ENCODE data around the gene SIL1.
"Not testable (repeated sequence)": the region's sequence is repeated elsewhere in the genome, so short reads cannot be mapped to it uniquely, and the experiment has no call there.

The SIL1 gene

DNA sequence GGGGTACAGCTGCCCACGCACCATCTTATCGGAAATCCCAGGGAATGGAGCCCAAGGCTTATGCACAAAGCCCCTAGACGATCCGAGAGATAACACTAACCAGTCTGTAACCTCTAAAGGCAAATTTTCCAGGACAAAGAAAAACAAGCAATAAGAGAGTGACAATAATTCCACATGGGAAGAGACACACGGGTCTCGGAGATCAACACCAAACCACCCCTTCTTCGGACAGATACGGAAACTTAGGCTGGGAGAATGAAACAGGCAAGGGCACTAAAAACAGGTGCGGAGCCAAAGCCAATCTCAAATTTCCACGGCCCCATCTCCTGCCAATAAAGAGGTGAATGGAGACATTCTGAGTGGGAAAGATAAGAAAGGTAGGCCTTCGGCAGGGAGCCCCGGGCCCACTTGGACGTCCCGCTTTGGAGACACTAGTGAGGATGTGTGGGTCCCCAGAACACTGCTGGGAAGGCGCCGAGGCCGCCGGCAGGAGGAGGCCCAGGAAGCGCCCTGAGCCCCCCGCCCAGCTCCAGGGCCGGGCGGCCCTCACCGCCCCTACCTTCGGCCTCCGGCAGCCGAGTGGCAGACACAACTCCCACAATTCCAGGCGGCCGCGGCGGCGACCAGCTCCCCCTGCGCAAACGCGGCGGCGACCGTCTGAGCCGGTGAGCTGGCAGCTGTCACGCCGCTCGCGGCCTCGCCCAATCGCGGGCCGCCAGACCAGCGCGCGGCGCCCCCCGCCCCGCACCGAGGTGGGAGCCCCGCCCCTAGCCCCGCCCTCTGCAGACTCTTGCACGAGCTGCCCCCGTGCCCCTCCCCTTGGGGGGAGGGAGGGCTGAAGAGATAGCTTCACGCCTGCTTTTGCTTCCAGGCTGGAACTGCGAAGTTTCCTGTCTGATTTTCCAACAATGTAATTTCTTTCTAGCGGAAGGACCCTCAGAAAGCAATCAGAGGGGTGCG is at the start of gene SIL1:
SIL1 (minus strand) TSS at position 659 of the 960 bp plus-strand sequence. CDS start 70,525 bp downstream, outside the sequence.
- peak; percentile 97 for DNase-seq

DNA sequence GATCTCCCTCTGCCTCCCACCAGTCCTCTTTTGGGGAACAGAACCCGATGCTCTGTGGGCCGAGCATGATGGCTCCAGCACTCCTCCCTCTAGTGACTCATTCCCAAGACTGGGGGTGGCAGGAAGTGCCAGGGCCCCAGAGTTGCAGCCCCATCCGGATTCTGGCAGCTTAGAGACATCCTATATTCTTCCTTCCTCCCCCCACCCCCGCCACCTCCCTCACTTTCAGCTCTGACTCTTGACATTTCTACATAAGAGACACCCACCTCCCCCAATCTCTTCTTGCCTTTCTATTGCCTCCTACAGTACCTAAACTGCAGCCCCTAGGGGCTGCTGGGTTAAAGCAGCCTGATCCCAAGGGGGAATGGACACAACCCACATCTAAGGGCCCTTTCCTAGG is 48.2 kb upstream of the SIL1 start:
- peak; percentile 10 for DNase-seq

DNA sequence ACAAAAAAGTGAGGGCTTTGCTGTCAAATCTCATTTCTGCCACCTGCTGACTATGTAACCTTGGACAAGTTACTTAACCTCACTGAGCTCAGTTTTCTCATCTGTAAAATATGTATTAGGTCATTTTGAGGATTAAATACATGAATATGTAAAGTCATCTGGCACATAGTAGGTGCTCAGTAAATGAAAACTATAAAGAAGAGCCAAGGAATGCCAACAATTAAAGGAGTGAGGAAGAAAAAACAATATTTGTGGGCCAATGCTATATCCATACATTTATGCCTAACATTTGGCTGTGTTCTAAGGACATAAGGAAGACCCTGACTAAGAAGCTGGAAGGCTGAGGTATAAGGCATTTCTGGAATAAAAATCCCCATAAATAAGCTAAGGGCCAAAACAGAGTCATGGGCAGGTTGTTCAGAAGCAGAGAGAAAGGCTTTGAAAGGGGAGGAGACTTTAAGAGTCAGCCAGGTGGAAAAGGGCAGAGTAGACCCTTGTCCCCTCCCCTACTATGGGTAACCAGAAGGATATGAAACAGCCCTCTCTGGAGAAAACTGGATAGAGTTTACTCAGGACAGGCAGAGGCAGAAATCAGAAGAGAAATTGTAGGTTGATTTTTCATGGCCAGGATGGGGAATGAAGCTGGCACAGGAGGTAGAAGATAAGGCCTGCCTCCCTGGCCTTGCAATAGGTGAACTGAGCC is 47.6 kb upstream of the SIL1 start:
- no peak for DNase-seq

DNA sequence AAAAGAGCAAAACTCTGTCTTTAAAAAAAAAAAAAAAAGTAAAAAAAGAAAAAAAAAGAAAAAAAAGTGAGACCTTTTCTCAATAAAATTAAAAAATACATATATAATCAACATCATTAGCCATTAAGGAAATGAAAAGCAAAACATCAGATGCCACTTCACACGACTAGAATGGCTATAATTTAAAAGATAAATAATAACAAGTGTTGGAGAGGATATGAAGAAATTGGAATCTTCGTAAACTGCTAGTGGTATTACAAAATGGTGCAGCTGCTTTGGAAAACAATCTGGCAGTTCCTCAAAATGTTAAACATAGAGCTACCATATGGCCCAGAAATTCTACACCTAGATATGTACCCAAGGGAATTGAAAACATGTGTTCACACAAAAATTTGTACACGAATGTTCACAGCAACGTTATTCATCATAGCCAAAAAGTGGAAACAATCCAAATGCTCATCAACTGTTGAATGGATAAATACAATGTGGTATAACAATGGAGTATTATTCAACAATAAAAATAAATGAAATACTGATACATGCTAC is 45.3 kb upstream of the SIL1 start:
- no peak for DNase-seq

DNA sequence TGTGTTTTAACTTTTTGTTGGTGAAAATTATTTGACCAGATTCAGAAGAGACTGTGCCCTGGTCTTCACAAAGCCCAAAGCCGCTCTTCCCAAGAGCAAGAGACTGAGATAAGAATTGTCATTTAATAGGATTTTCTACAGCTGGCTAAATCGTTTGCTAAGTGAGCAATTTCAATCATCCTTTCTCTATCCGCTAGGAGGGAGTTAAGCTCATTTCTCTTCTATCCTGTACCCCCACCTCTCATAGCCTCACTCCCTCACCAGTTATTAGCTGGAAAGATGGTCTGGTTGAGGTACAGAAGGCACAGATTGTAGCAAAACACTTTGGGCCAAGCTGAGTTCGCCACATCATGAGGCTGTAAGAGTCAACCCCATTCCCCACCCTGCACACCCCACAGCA is 43.0 kb upstream of the SIL1 start:
- no peak for DNase-seq

DNA sequence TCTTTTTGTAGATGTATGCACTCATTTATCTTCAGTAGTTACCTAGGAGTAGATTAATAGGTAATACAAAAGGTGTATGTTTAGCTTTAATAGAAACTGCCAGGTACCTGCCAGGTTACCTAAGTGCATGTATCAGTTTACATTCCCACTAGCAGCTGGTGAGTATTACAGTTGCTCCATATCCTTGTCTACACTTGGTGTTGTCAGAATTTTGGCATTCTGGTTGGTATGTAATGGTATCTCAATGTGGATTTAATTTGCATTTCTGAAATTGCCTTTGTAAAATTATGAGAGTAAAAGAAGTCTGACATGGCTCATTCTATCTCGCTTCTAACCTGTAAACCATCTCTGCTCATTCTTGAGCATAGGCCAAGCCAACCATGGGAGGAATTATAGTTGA is 38.3 kb upstream of the SIL1 start:
- DNase-seq: no peak

DNA sequence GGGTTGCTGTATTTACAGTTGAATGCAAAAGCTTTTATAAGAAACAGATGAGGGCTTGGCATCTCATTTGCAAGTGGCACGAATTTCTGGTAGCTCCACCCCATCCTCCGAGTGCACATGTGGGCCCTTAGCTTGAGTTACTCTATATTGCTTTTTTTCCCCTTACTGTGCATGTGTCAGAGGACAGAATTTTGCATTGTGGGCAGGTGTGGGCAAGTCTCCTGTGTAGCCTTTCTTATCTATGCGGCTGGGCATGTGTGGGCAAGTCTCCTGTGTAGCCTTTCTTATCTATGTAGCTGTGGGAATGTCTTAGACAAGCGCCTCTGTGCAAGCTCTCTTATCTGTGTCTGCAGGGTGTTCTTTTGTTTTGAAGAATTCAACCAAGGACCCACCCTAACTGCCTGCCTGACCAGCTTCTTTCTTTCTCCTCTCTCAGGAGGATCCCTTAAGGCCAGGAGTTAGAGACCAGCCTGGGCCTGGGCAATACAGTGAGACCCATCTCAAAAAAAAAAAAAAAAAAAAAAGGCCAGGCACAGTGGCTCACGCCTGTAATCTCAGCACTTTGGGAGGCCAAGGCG is 34.1 kb upstream of the SIL1 start:
- no peak for DNase-seq

DNA sequence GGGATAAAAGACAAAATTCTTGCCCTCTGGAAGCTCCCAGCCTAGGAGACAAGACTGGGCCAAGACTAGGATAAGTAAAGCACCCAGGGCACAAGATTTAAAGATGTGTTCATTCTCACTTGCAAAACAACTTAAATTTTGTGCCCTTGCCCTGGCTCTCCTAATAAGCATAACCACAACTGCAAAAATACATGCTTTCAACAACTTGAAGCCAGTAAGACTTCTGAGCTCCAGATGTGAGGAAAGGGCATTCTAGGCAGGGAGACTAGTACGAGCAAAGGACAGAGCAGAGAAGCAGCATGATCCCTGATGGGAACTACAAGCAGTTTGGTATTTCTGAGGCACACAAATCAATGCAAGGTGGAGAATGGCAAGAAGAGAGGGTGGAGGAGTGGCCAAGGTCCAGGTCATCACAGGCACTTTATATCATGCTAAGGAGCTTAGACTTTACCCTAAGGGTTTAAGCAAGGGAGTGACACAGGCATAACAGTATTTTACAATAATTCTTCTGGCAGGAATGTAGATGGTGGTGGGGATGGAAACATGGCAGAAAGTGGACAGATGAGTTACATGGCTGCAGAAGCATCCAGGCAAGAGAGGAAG is 30.1 kb upstream of the SIL1 start:
- no peak for DNase-seq

DNA sequence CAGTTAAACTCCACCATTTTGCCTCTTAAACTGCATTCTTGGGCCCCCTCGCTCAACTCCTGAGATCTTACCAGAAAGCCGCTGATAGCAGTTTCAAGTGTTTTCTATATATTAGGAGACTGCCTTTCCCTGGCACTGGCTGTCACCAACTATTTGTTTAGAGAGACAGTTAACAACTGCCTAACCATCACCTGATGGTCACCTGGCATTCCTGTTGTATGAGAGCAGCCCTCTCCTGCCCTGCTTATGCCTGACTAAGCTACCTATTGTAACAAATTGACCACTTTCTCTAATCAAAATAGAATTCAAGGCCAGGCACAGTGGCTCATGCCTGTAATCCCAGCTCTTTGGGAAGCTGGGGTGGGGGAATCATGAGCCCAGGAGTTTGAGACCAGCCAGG is 28.0 kb upstream of the SIL1 start:
- no peak for DNase-seq

DNA sequence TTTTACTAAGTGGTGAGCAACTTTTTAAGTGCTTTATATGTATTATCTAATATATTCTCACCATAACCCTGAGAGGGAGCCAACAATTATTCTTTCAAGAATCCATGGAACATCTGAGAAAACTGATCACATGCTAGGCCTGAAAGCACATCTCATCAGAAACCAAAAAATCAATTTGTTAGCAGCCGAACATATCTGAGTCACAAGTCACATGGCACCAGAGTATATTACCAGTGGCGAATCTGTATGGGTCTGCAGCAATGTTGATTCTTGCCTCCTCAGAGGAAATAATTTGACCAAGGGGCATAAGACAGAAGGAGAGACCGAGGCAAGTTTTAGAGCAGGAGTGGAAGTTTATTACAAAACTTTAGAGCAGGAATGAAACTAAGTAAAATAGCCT is 25.3 kb upstream of the SIL1 start:
- DNase-seq: no peak

DNA sequence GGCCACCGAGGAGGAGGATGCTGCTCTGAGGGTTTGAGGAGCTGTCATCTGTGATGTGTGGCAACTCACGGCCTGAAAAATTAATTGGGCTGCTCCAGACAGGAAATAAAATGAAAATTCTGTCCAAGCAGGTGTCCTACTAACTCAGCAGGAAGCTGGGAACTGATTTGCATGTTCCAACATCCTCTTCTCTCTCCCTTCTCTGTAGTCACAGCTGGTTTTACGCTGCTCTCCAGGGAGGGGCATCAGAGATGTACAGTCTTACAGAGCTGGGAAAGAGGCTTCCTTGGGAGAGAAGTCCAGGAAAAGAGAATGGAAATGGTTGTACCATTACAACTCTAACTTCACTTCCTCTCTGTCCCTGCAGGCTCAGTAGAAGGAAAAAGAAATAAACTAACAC is 24.2 kb upstream of the SIL1 start:
- DNase-seq: no peak

DNA sequence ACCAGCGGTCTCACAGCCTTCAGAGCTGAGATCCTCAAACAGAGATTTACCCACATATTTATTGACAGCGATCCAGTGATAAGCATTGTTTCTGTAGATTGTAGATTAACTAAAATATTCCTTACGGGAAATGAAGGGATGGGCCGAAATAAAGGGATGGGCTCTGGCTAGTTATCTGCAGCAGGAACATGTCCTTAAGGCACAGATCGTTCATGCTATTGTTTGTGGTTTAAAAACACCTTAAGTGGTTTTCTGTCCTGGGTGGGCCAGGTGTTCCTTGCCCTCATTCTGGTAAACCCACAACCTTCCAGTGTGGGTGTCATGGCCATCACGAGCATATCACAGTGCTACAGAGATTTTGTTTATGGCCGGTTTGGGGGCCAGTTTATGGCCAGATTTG is 19.9 kb upstream of the SIL1 start:
- DNase-seq: not testable (repeated sequence)

DNA sequence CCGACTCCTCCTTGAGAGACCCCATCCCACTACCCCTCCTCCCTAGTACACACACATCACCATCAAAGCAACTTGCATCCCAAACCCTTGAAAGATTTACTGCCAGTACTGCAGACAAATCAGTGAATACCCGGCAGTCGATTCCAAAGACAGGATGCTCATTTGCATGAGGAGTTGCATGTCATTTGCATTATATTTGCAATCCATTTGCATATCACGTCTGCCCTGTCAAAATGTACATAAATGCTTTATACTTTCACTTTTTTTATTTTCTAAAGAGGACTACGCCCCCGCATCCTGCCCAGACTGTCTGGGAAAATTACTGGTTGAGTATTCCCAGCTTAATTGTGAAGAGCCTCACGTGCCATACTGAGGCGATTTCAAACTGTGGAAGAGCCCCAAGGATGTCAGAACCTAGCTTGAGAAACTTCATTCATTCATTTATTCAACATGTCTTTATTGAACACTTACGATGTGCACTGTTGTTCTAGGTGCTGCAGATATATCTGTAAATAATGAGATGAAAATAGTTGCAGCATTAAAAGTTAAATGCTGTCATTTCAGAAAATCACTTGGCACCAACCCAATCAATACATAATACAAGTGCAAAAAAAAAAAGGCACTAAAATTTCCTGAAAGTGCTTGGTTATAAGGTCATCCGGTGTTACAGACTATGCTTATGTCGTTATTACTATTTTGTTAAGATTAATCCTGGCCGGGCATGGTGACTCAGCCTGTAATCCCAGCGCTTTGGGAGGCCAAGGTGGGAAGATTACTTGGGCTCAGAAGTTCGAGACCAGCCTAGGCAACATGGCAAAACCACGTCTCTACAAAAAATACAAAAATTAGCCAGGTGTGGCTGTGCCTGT is 17.2 kb upstream of the SIL1 start:
- no peak for DNase-seq

DNA sequence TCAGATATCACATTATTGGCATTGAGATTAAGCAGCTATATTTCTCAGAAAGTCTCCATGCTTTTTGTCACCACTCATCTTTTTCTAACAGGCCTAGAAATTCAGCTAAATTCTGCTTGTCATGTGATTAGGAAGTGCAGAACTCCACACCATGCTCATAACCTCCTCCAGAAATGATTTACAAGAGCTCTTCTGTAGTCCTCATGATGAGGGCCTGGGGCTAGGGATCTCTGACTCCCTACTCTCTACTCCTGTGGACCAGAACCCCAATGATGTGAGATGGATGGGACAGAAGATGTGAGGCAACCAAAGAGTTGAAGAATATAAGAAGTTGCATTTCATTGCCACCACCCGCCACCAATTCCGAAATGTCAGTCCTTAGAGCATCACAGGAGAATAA is 16.5 kb upstream of the SIL1 start:
- DNase-seq: no peak

DNA sequence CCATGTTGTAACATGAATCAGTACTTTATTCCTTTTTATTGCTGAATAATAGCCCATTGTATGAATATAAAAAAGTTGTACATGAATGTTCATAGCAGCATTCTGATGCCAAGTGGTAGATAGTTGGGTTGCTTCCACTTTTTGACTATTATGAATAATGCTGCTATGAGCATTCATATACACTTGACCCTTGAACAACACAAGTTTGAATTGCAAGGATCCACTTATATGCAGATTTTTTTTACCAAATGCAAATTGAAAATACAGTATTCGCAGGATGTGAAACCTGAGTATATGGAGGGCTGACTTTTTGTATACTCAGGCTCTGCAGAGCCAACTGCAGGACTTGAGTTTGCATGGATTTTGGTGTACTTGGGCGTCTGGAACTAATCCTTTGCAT is 14.7 kb upstream of the SIL1 start:
- no peak for DNase-seq

DNA sequence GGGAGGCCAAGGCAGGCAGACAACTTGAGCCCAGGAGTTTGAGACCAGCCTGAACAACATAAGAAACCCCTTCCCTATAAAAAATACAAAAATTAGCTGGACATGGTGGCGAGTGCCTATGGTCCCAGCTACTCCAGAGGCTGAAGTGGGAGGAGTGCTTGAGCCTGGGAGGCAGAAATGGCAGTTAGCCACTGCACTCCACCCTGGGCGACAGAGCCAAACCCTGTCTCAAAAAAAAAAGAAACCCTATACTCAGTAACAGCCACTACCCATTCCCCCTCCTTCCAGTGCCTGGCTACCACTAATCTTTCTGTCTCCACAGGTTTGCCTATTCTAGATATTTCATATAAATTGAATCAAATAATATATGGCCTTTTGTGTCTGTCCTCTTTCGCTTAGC is 14.3 kb upstream of the SIL1 start:
- no peak for DNase-seq

DNA sequence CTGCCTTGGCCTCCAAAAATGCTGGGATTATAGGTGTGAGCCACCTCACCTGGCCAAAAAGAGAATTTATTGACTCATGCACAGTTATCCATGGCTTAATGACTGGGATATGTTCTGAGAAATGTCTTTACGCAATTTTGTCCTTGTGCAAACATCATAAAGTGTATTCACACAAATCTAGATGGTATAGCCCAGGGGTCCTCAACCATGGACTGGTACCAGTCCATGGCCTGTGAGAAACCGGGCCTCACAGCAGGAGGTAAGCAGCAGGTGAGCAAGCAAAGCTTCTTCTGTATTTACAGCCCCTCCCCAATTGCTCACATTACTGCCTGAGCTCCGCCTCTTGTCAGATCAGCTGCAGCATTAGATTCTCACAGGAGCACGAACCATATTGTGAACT is 12.4 kb upstream of the SIL1 start:
- DNase-seq: no peak

DNA sequence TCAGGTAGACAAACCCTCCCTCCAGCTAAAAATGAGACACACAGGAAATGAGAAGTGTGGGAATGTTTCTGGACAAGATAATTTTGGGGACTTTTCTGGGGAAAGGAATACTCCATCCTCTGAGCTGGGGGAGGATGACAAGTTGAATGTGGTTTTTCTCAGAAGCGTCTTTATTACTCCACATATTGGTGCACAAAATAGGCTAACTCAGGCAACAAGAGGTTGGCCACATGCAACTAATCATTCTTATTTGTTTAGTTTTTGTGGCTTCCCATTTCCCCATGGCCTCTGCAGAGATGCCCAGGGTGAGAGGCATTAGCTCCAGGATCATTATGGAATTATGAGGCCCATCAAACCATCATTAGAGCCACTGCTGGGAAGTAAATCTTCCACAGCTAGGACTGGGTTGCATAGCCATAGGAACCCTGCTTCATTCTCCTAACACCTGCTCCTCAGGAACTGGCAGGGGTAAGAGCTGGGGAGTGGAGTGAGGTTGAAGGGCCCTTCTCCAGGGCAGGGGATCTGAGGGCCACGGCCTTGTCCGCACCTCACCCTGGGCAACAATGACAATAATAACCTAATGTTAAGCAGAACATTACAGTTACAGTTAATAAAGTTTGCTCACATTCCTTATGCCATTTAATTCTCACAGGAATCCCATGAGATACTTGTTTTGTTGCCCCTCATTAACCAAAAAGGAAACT is 9.3 kb upstream of the SIL1 start:
- no peak for DNase-seq

DNA sequence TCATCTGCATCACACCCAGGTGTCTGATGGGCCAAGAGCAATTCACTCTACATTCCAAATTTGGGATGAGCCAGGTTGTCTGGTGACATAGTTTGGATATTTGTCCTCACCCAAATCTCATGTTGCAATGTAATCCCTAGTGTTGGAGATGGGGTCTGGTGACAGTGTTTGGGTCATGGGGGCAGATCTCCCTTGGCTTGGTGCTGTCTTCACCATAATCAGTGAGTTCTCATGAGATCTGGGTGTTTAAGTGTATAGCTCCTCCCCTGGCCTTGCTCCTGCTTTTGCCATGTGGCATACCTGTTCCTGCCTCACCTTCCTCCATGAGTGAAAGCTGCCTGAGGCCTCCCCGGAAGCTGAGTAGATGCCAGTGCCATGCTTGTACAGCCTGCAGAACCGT is 7.4 kb upstream of the SIL1 start:
- no peak for DNase-seq

DNA sequence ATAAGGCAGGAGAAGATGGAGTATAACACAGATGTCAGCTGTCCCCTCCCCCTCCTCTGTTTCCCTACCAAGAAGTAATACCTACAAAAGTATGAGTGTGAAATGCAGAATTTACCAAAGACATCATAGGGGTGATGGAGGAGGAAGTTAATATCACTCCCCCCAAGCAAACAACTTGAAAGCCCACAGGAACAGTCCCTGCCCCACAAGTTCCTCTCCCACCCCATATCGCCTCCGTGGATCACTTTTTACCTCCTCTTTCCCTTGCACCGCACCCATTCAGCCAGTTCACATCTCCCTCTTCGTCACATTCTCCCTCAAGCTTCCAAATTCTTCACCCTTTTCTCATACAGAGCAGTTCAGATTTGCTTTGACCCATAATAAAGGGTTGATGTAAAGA is 7.0 kb upstream of the SIL1 start:
- no peak for DNase-seq

DNA sequence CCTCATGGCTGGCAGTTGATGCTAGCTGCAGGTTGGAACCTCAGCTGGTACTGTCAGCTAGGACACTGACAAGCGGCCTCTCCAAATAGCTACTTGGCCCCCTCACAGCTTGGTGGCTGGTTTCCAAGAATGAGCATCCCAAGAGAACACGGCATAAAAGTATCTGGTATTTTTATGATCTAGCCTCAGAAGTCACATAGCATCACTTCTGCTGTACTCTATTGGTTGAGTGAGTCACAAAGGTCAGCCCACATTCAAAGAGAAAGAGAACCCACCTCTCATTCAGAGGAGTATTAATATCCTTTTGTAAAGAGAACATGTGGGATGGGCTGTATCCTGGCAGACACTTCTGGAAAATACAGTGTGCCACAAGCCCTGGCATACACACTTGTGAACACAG is 6.0 kb upstream of the SIL1 start:
- no peak for DNase-seq

DNA sequence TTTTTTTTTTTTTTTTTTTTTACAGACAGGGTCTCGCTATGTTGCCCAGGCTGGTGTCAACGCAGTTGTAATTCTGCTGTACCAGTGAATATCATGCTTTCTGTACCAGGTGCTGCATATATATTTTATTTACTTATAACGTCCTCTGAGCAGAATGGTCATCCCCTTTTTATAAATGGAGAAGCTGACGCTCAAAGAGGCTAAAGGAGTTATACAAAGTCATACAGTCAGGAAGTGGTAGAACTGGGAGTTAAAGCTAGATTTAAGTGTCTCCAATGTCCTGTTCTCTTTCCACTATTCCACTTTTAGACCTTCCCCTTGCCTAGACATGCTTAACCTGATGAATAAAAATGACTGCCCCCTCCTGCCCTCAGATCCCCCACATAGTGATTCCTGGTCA is 1.2 kb upstream of the SIL1 start:
- DNase-seq: no peak

Data from CD4-positive, alpha-beta T cell treated with Interleukin-12 subunit alpha and Interleukin-12 subunit beta, for 1 hour (primary cell).